WTC11 (cell line): ENCODE results near the gene ZCCHC4. TPM values are rescaled to one million over a fixed set of nuclear protein-coding genes. Genes with fewer than 3 reads are reported as not detected.

Experiments used
- ATAC-seq: fragments of 200-7000 bp; cut with Tn5 transposase; 2 replicates; pipeline ENCODE4 v1.10.0; 2021; ENCODE audit warnings: mild to moderate bottlenecking, moderate library complexity
- Bru-seq: library from RNA; stranded (reverse); fragments of 400-500 nt; gene quantifications from one replicate; lab custom pipeline; 2021; lab: Mats Ljungman, UMichigan
- CTCF ChIA-PET: fragments of 300-600 bp; sonication (Branson Sonifier 250); formaldehyde crosslinking; loops from one replicate; lab custom pipeline; 2021; ENCODE audit warnings: antibody characterized with exemption; lab: Charles Lee
- POLR2A ChIA-PET: fragments of 350-600 bp; sonication (Branson Sonifier 250); formaldehyde crosslinking; loops from one replicate; lab custom pipeline; 2021; ENCODE audit warnings: antibody characterized with exemption; lab: Charles Lee
- DNase-seq: peaks from one replicate; pipeline ENCODE4 v3.0.0; 2021; ENCODE audit warnings: low spot score
- H3K27ac Mint-ChIP-seq: 2 replicates; pipeline ENCODE4 v1.8.0; 2021; ENCODE audit warnings: mixed read lengths
- H3K27me3 Mint-ChIP-seq: 2 replicates; pipeline ENCODE4 v1.8.0; 2021; ENCODE audit warnings: low read depth, mild to moderate bottlenecking, moderate library complexity, mixed read lengths
- H3K36me3 Mint-ChIP-seq: 2 replicates; pipeline ENCODE4 v1.8.0; 2021; ENCODE audit warnings: mixed read lengths
- H3K4me1 Mint-ChIP-seq: 2 replicates; pipeline ENCODE4 v1.8.0; 2022; ENCODE audit warnings: mixed read lengths
- H3K4me3 Mint-ChIP-seq: 2 replicates; pipeline ENCODE4 v1.8.0; 2021; ENCODE audit warnings: mild to moderate bottlenecking, moderate library complexity, mixed read lengths
- H3K9me3 Mint-ChIP-seq: 2 replicates; pipeline ENCODE4 v1.8.0; 2021; ENCODE audit warnings: mixed read lengths
- ATF6 ChIP-seq: sonication (generic); formaldehyde crosslinking; IDR thresholded peaks from 2 replicates; pipeline ENCODE4 v1.8.1; 2023; ENCODE audit warnings: mild to moderate bottlenecking, missing genetic modification reagents
- CREB1 ChIP-seq: sonication (generic); formaldehyde crosslinking; IDR thresholded peaks from 2 replicates; pipeline ENCODE4 v1.8.0; 2023; ENCODE audit warnings: mild to moderate bottlenecking, missing genetic modification reagents
- CTCF ChIP-seq: fragments of 200-600 bp; IDR thresholded peaks from 2 replicates; pipeline ENCODE4 v1.8.0; 2022; ENCODE audit warnings: antibody characterized with exemption
- E2F1 ChIP-seq: sonication (generic); formaldehyde crosslinking; IDR thresholded peaks from 2 replicates; pipeline ENCODE4 v1.8.0; 2022; ENCODE audit warnings: mild to moderate bottlenecking, missing genetic modification reagents
- E2F5 ChIP-seq: sonication (generic); formaldehyde crosslinking; IDR thresholded peaks from 2 replicates; pipeline ENCODE4 v1.8.1; 2022; ENCODE audit warnings: mild to moderate bottlenecking, moderate library complexity, missing genetic modification reagents
- EMX1 ChIP-seq: fragments of 250-450 bp; sonication (Bioruptor Pico); IDR thresholded peaks from 2 replicates; pipeline ENCODE4 v1.8.0; 2021; ENCODE audit warnings: mild to moderate bottlenecking
- ESRRA ChIP-seq: sonication (generic); formaldehyde crosslinking; IDR thresholded peaks from 2 replicates; pipeline ENCODE4 v1.8.1; 2022; ENCODE audit warnings: mild to moderate bottlenecking, missing genetic modification reagents, borderline replicate concordance
- ETV6 ChIP-seq: sonication (generic); formaldehyde crosslinking; IDR thresholded peaks from 2 replicates; pipeline ENCODE4 v1.8.1; 2022; ENCODE audit warnings: mild to moderate bottlenecking, missing genetic modification reagents
- GTF2I ChIP-seq: fragments of 250-450 bp; sonication (Bioruptor Pico); conservative IDR thresholded peaks from 2 replicates; pipeline ENCODE4 v1.4.0; 2021; ENCODE audit warnings: mild to moderate bottlenecking
- HMGXB4 ChIP-seq: sonication (generic); formaldehyde crosslinking; IDR thresholded peaks from 2 replicates; pipeline ENCODE4 v1.8.1; 2023; ENCODE audit warnings: mild to moderate bottlenecking, moderate library complexity, missing genetic modification reagents
- KAT7 ChIP-seq: sonication (generic); formaldehyde crosslinking; IDR thresholded peaks from 2 replicates; pipeline ENCODE4 v1.8.1; 2023; ENCODE audit warnings: missing genetic modification reagents, mild to moderate bottlenecking, borderline replicate concordance
- MAX ChIP-seq: sonication (generic); formaldehyde crosslinking; IDR thresholded peaks from 2 replicates; pipeline ENCODE4 v1.8.0; 2022; ENCODE audit warnings: mild to moderate bottlenecking, missing genetic modification reagents
- NR2C2 ChIP-seq: sonication (generic); formaldehyde crosslinking; IDR thresholded peaks from 2 replicates; pipeline ENCODE4 v1.8.0; 2022; ENCODE audit warnings: mild to moderate bottlenecking, missing genetic modification reagents
- SMAD4 ChIP-seq: sonication (generic); formaldehyde crosslinking; IDR thresholded peaks from 2 replicates; pipeline ENCODE4 v1.8.0; 2022; ENCODE audit warnings: mild to moderate bottlenecking, missing genetic modification reagents
- TP53 ChIP-seq: sonication (generic); formaldehyde crosslinking; IDR thresholded peaks from 2 replicates; pipeline ENCODE4 v1.8.1; 2023; ENCODE audit warnings: mild to moderate bottlenecking, missing genetic modification reagents
- USF2 ChIP-seq: sonication (generic); formaldehyde crosslinking; IDR thresholded peaks from 2 replicates; pipeline ENCODE4 v1.8.1; 2023; ENCODE audit warnings: mild to moderate bottlenecking, missing genetic modification reagents, moderate library complexity
- ZBTB43 ChIP-seq: sonication (generic); formaldehyde crosslinking; IDR thresholded peaks from 2 replicates; pipeline ENCODE4 v1.8.1; 2023; ENCODE audit warnings: mild to moderate bottlenecking, missing genetic modification reagents
- ZNF263 ChIP-seq: sonication (generic); formaldehyde crosslinking; IDR thresholded peaks from 2 replicates; pipeline ENCODE4 v1.8.1; 2022; ENCODE audit warnings: low read depth, mild to moderate bottlenecking, moderate library complexity, missing genetic modification reagents
- ZNF425 ChIP-seq: fragments of 250-450 bp; sonication (Bioruptor Pico); conservative IDR thresholded peaks from 2 replicates; pipeline ENCODE4 v1.9.0; 2021; ENCODE audit warnings: mild to moderate bottlenecking
- ZSCAN18 ChIP-seq: fragments of 250-450 bp; sonication (Bioruptor Pico); IDR thresholded peaks from 2 replicates; pipeline ENCODE4 v2.1.2; 2022; ENCODE audit warnings: mild to moderate bottlenecking, moderate library complexity
- long read RNA-seq, 3 experiments: library from RNA in 1 of 3; library from capped mRNA in 1 of 3; library from polyadenylated mRNA in 1 of 3; unstranded in 2 of 3; stranded (forward) in 1 of 3; transcript quantifications; one replicate each; pipeline ENCODE4 v2.0.0, GENCODE V29; 2021
- total RNA-seq: library from RNA; stranded (reverse); gene quantifications from 3 replicates; pipeline ENCODE4 v1.2.3, GENCODE V29; 2021

Gene ZCCHC4
- total RNA-seq: 12.4 to 13.6 TPM (median 13.3 TPM) in 3 replicates
- percentile 79 among the genes with signal in this experiment for Bru-seq, nascent RNA
- long read RNA-seq, experiment 1, transcript ZCCHC4-201 (13 exons, 2,785 nt): major isoform, 55 of 96 reads
- long read RNA-seq, experiment 1, partial matches to known transcripts: 17 of 96 reads
- long read RNA-seq, experiment 1, other reads (novel, unspliced or antisense): 21 of 96 reads
- long read RNA-seq, experiment 2, partial matches to known transcripts: 10 of 17 reads
- long read RNA-seq, experiment 2, other reads (novel, unspliced or antisense): 3 of 17 reads
- long read RNA-seq, experiment 3, transcript ZCCHC4-201 (13 exons, 2,785 nt): major isoform, 6 of 16 reads
- long read RNA-seq, experiment 3, partial matches to known transcripts: 6 of 16 reads
- long read RNA-seq, experiment 3, other reads (novel, unspliced or antisense): 0 of 16 reads

- H3K36me3 Mint-ChIP-seq: peaks cover 9% of the 10 kb centered on the region
- H3K4me1 Mint-ChIP-seq: peaks cover 11% of the 10 kb centered on the region; the same call in 1 of the 2 replicates
- no peaks in the 10 kb centered on the region for H3K27me3 Mint-ChIP-seq
- H3K4me3 Mint-ChIP-seq: peak within 1 kb of the TSS; percentile 99
- ChIA-PET CTCF (interaction anchor here (0.6 to 2.4 kb wide), 65 partner anchors 8 to 842 kb away, joined by 3 to 36 read pairs (median 4); partner anchors contain the start of genes ANAPC4, DHX15, PI4K2B and SEPSECS), POLR2A (interaction anchor here (0.5 to 2.2 kb wide), 8 partner anchors 32 to 842 kb away, joined by 3 to 4 read pairs (median 4); partner anchors contain the start of gene SEPSECS)
- no peaks in the 10 kb centered on the region; the same call in none of the 2 replicates for H3K9me3 Mint-ChIP-seq
- ATAC-seq: peak; percentile 97
- H3K27ac Mint-ChIP-seq: peak within 1 kb of the TSS; percentile 99
- peak; percentile 81 for DNase-seq
- no peak for TF ChIP-seq NR2C2 (CRISPR knock-in tag)
- no peak for TF ChIP-seq CREB1 (CRISPR knock-in tag)
- no peak for TF ChIP-seq ESRRA (CRISPR knock-in tag)
- TF ChIP-seq ZSCAN18 (CRISPR knock-in tag): no peak
- no peak for TF ChIP-seq EMX1
- peak; percentile 42; the same call in 1 of the 2 replicates for TF ChIP-seq MAX (CRISPR knock-in tag)
- no peak for TF ChIP-seq KAT7
- no peak for TF ChIP-seq TP53 (CRISPR knock-in tag)
- no peak for TF ChIP-seq ATF6 (CRISPR knock-in tag)
- peak; percentile 67; the same call in 1 of the 2 replicates for TF ChIP-seq HMGXB4 (CRISPR knock-in tag)
- peak; percentile 66; the same call in 1 of the 2 replicates for TF ChIP-seq E2F1 (CRISPR knock-in tag)
- TF ChIP-seq GTF2I (CRISPR knock-in tag): no peak
- TF ChIP-seq ZNF425 (CRISPR knock-in tag): no peak
- peak; percentile 30; the same call in 1 of the 2 replicates for TF ChIP-seq USF2
- TF ChIP-seq ZNF263: no peak
- TF ChIP-seq ETV6 (CRISPR knock-in tag): peak; percentile 87; the same call in 1 of the 2 replicates
- TF ChIP-seq ZBTB43: no peak
- TF ChIP-seq SMAD4 (CRISPR knock-in tag): no peak
- TF ChIP-seq E2F5: 0 out of 2 replicates have a peak, but pooled peaks have one; percentile 50
- peak; percentile 85 for TF ChIP-seq CTCF
Measured at GRCh38 chr4:25312496-25313200, at the start of gene ZCCHC4. Gene ZCCHC4 (plus strand): TSS chr4:25312774. CDS start chr4:25312810, 36 bp downstream.
